Measurements from ENCODE around the gene NBEAL1. TPM values are rescaled to one million over a fixed set of nuclear protein-coding genes. Genes with fewer than 3 reads are reported as not detected.

The NBEAL1 gene
- total RNA-seq, 4 donors from 2014 or later, result 20.8 to 53.1 (median 34.0) TPM

- TF ChIP-seq, protein P1, sequence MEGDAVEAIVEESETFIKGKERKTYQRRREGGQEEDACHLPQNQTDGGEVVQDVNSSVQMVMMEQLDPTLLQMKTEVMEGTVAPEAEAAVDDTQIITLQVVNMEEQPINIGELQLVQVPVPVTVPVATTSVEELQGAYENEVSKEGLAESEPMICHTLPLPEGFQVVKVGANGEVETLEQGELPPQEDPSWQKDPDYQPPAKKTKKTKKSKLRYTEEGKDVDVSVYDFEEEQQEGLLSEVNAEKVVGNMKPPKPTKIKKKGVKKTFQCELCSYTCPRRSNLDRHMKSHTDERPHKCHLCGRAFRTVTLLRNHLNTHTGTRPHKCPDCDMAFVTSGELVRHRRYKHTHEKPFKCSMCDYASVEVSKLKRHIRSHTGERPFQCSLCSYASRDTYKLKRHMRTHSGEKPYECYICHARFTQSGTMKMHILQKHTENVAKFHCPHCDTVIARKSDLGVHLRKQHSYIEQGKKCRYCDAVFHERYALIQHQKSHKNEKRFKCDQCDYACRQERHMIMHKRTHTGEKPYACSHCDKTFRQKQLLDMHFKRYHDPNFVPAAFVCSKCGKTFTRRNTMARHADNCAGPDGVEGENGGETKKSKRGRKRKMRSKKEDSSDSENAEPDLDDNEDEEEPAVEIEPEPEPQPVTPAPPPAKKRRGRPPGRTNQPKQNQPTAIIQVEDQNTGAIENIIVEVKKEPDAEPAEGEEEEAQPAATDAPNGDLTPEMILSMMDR (IDR thresholded peaks at IDR 0.05), result no peak
- no peak for TF ChIP-seq POLR2AphosphoS5 (IDR thresholded peaks at IDR 0.05)
- no peak for TF ChIP-seq POLR2A (IDR thresholded peaks at IDR 0.05)
- TF ChIP-seq EP300 (IDR thresholded peaks at IDR 0.05), result no peak
- Histone ChIP-seq H3K4me1 (no peaks in the 10 kb centered on the region), H3K27me3 (no peaks in the 10 kb centered on the region), H3K36me3 (peaks cover 0 to 40% of the 10 kb centered on the region in 2 donors), H3K4me3 (no peak overlapping the region), H3K9me3 (no peaks in the 10 kb centered on the region), H3K27ac (no peak overlapping the region)
- WGBS, 2 donors (ENCODE audit: low coverage in 1 of 2), result 94 to 100% methylated on average over 1 to 2 of the region's 2 CpGs
- ATAC-seq, result no peak
Measured at GRCh38 chr2:203043226-203043625, 28.6 kb downstream of the NBEAL1 start.

DNA sequence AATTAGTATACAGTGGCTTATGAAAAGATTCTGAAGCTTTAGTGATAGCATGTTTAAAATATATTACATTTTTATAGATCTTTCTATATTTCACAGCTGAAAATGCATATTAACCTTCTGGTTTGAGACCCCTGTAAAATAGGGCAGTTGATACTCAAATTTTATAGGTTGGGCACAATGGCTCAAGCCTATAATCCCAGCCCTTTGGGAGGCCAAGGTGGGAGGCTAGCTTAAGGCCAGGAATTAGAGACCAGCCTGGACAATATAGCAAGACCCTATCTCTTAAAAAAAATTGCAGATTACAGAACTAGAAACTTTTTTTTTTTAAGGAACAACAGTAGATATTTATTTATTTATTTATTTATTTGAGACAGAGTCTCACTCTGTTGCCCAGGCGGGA, 31.2 kb downstream of the NBEAL1 start:
- WGBS, 2 donors (ENCODE audit: low coverage in 1 of 2), result 100% methylated on average over 1 of the region's 1 CpG
- H3K36me3 ChIP-seq, result peaks cover 0 to 53% of the 10 kb centered on the region in 2 donors
- H3K27ac ChIP-seq, result no peak overlapping the region
- H3K4me3 ChIP-seq, result no peak overlapping the region
- no peaks in the 10 kb centered on the region for H3K4me1 ChIP-seq
- no peak for ATAC-seq
- no peaks in the 10 kb centered on the region for H3K9me3 ChIP-seq
- TF ChIP-seq, protein P1 (IDR thresholded peaks at IDR 0.05), result no peak
- TF ChIP-seq POLR2AphosphoS5 (IDR thresholded peaks at IDR 0.05), result no peak
- TF ChIP-seq POLR2A (IDR thresholded peaks at IDR 0.05), result no peak
- no peak for TF ChIP-seq EP300 (IDR thresholded peaks at IDR 0.05)
- H3K27me3 ChIP-seq, result no peaks in the 10 kb centered on the region

DNA sequence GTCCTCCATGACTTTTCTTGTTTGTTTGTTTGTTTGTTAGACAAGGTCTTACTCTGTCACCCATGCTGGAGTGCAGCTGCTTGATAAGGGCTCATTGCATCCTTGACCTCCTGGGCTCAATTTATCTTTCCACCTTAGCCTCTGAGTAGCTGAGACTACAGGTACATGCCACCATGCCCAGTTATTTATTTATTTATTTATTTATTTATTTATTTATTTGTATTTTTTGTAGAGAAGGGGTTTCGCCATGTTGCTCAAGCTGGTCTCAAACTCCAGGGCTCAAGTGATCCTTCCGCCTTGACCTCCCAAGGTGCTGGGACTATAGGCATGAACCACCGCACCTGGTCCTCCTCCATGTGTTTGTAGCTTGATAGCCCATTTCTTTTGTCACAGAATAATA, 37.9 kb downstream of the NBEAL1 start:
- H3K36me3 ChIP-seq, result peaks cover 2 to 67% of the 10 kb centered on the region in 2 donors
- H3K4me3 ChIP-seq, result no peak overlapping the region
- no peak for ATAC-seq
- no peaks in the 10 kb centered on the region for H3K9me3 ChIP-seq
- H3K4me1 ChIP-seq, result no peaks in the 10 kb centered on the region
- TF ChIP-seq POLR2AphosphoS5 (IDR thresholded peaks at IDR 0.05) (no peak), EP300 (IDR thresholded peaks at IDR 0.05) (no peak), POLR2A (IDR thresholded peaks at IDR 0.05) (no peak)
- TF ChIP-seq, protein P1 (IDR thresholded peaks at IDR 0.05), result no peak
- WGBS, 2 donors (ENCODE audit: low coverage in 1 of 2), result 93 to 100% methylated on average over 2 to 3 of the region's 3 CpGs
- no peaks in the 10 kb centered on the region for H3K27me3 ChIP-seq
- H3K27ac ChIP-seq, result no peak overlapping the region

- no peaks in the 10 kb centered on the region for H3K4me1 ChIP-seq
- no peaks in the 10 kb centered on the region for H3K9me3 ChIP-seq
- TF ChIP-seq POLR2A (IDR thresholded peaks at IDR 0.05), result no peak
- TF ChIP-seq, protein P1 (IDR thresholded peaks at IDR 0.05), result no peak
- no peak for TF ChIP-seq POLR2AphosphoS5 (IDR thresholded peaks at IDR 0.05)
- TF ChIP-seq EP300 (IDR thresholded peaks at IDR 0.05), result no peak
- ATAC-seq, result no peak
- H3K27ac ChIP-seq, result no peak overlapping the region
- 90 to 100% methylated on average over 3 to 5 of the region's 5 CpGs for WGBS, 2 donors (ENCODE audit: low coverage in 1 of 2)
- H3K27me3 ChIP-seq, result no peaks in the 10 kb centered on the region
- no peak overlapping the region for H3K4me3 ChIP-seq
- H3K36me3 ChIP-seq, result peaks cover 0 to 82% of the 10 kb centered on the region in 2 donors
Measured at GRCh38 chr2:203059567-203060240, 45.0 kb downstream of the NBEAL1 start.

GRCh38 chr2:203061346-203061745, 46.7 kb downstream of the NBEAL1 start:
- peaks cover 0 to 82% of the 10 kb centered on the region in 2 donors for H3K36me3 ChIP-seq
- H3K27me3 ChIP-seq, result no peaks in the 10 kb centered on the region
- H3K27ac ChIP-seq, result no peak overlapping the region
- WGBS, 2 donors (ENCODE audit: low coverage in 1 of 2), result 53 to 63% methylated on average over 4 of the region's 4 CpGs
- TF ChIP-seq POLR2AphosphoS5 (IDR thresholded peaks at IDR 0.05) (no peak), EP300 (IDR thresholded peaks at IDR 0.05) (no peak)
- TF ChIP-seq, protein P1 (IDR thresholded peaks at IDR 0.05), result no peak
- H3K4me3 ChIP-seq, result no peak overlapping the region
- H3K4me1 ChIP-seq, result no peaks in the 10 kb centered on the region
- ATAC-seq, result no peak
- no peaks in the 10 kb centered on the region for H3K9me3 ChIP-seq
